Stimulated activated effector memory CD8-positive, alpha-beta T cell treated with anti-CD3 and anti-CD28 coated beads, Interleukin-12 subunit alpha, Interleukin-12 subunit beta, amount 100 ng/mL, for 72 hours (primary cell): ENCODE measurements around the gene CORO7.

Experiments used
- ATAC-seq: fragments of 150-1000 bp; cut with Tn5 transposase; 2 replicates; pipeline ENCODE4 v1.10.0; 2021
- DNase-seq, 2 donors: peaks; one replicate each; pipeline ENCODE4 v3.0.0; 2021 to 2022; ENCODE audit warnings: low spot score in 2 of 2
- H3K27ac Mint-ChIP-seq: one replicate; pipeline ENCODE4 v1.8.0; 2022; ENCODE audit warnings: mild to moderate bottlenecking, mixed read lengths
- H3K36me3 Mint-ChIP-seq: one replicate; pipeline ENCODE4 v1.8.0; 2022; ENCODE audit warnings: mild to moderate bottlenecking, mixed read lengths
- H3K4me1 Mint-ChIP-seq: one replicate; pipeline ENCODE4 v1.8.0; 2022; ENCODE audit warnings: mixed read lengths
- H3K4me3 Mint-ChIP-seq: one replicate; pipeline ENCODE4 v1.8.0; 2022; ENCODE audit warnings: mild to moderate bottlenecking, mixed read lengths
- H3K9me3 Mint-ChIP-seq: one replicate; pipeline ENCODE4 v1.8.0; 2022; ENCODE audit warnings: mixed read lengths

Gene CORO7

GRCh38 chr16:4325253-4325758 is 91.1 kb downstream of the CORO7 start:
- Mint-ChIP-seq H3K27ac (no peak overlapping the region), H3K4me1 (no peaks in the 10 kb centered on the region), H3K36me3 (no peaks in the 10 kb centered on the region), H3K9me3 (no peaks in the 10 kb centered on the region), H3K4me3 (no peak overlapping the region)
- ATAC-seq, result no peak
- DNase-seq, result no peak

- no peak overlapping the region for H3K27ac Mint-ChIP-seq
- H3K9me3 Mint-ChIP-seq, result no peaks in the 10 kb centered on the region
- no peaks in the 10 kb centered on the region for H3K36me3 Mint-ChIP-seq
- no peak overlapping the region for H3K4me3 Mint-ChIP-seq
- ATAC-seq, result no peak
- H3K4me1 Mint-ChIP-seq, result peaks cover 1% of the 10 kb centered on the region
- DNase-seq, result no peak
These were observed 91.7 kb downstream of the CORO7 start for GRCh38 chr16:4324492-4325252.

GRCh38 chr16:4323845-4324488 is 92.4 kb downstream of the CORO7 start:
- Mint-ChIP-seq H3K36me3 (no peaks in the 10 kb centered on the region), H3K9me3 (no peaks in the 10 kb centered on the region), H3K4me3 (no peak overlapping the region), H3K27ac (no peak overlapping the region), H3K4me1 (peaks cover 8% of the 10 kb centered on the region)
- ATAC-seq (no peak), DNase-seq (no peak)

GRCh38 chr16:4323071-4323844 is 93.1 kb downstream of the CORO7 start:
- H3K36me3 Mint-ChIP-seq, result no peaks in the 10 kb centered on the region
- H3K4me1 Mint-ChIP-seq, result peaks cover 12% of the 10 kb centered on the region
- no peak overlapping the region for H3K4me3 Mint-ChIP-seq
- H3K27ac Mint-ChIP-seq, result no peak overlapping the region
- ATAC-seq, result no peak
- no peak for DNase-seq
- H3K9me3 Mint-ChIP-seq, result no peaks in the 10 kb centered on the region

- no peaks in the 10 kb centered on the region for H3K9me3 Mint-ChIP-seq
- no peaks in the 10 kb centered on the region for H3K36me3 Mint-ChIP-seq
- DNase-seq (no peak), ATAC-seq (no peak)
- peaks cover 12% of the 10 kb centered on the region for H3K4me1 Mint-ChIP-seq
- no peak overlapping the region for H3K4me3 Mint-ChIP-seq
- H3K27ac Mint-ChIP-seq, result no peak overlapping the region
These were observed 94.0 kb downstream of the CORO7 start for GRCh38 chr16:4322121-4323052.

GRCh38 chr16:4321286-4322120 is 94.9 kb downstream of the CORO7 start:
- H3K4me3 Mint-ChIP-seq, result no peak overlapping the region
- no peak overlapping the region for H3K27ac Mint-ChIP-seq
- ATAC-seq, result no peak

GRCh38 chr16:4320571-4321137 is 95.7 kb downstream of the CORO7 start:
- DNase-seq (no peak), ATAC-seq (no peak)
- H3K27ac Mint-ChIP-seq, result no peak overlapping the region
- no peak overlapping the region for H3K4me3 Mint-ChIP-seq
- H3K9me3 Mint-ChIP-seq, result no peaks in the 10 kb centered on the region
- no peaks in the 10 kb centered on the region for H3K36me3 Mint-ChIP-seq
- peaks cover 12% of the 10 kb centered on the region for H3K4me1 Mint-ChIP-seq

More at GRCh38 chr16:4321286-4322120, 94.9 kb downstream of the CORO7 start:
- H3K9me3 Mint-ChIP-seq, result no peaks in the 10 kb centered on the region
- no peaks in the 10 kb centered on the region for H3K36me3 Mint-ChIP-seq
- peaks cover 12% of the 10 kb centered on the region for H3K4me1 Mint-ChIP-seq
- DNase-seq, result no peak

GRCh38 chr16:4319454-4320421 is 96.7 kb downstream of the CORO7 start:
- no peak overlapping the region for H3K27ac Mint-ChIP-seq
- peak; percentile 57 to 78 for DNase-seq

GRCh38 chr16:4318967-4319366 is 97.4 kb downstream of the CORO7 start:
- no peak for ATAC-seq
- H3K4me1 Mint-ChIP-seq, result peaks cover 24% of the 10 kb centered on the region
- no peak overlapping the region for H3K4me3 Mint-ChIP-seq

More at GRCh38 chr16:4319454-4320421, 96.7 kb downstream of the CORO7 start:
- Mint-ChIP-seq H3K4me3 (peak overlapping the region; percentile 32), H3K9me3 (no peaks in the 10 kb centered on the region), H3K4me1 (peaks cover 16% of the 10 kb centered on the region), H3K36me3 (peaks cover 2% of the 10 kb centered on the region)
- peak; percentile 77 for ATAC-seq

GRCh38 chr16:4318451-4318910 is 97.9 kb downstream of the CORO7 start:
- no peak overlapping the region for H3K4me3 Mint-ChIP-seq

More at GRCh38 chr16:4318967-4319366, 97.4 kb downstream of the CORO7 start:
- DNase-seq, result no peak
- Mint-ChIP-seq H3K27ac (no peak overlapping the region), H3K36me3 (peaks cover 6% of the 10 kb centered on the region), H3K9me3 (no peaks in the 10 kb centered on the region)

GRCh38 chr16:4317532-4318450 is 98.6 kb downstream of the CORO7 start:
- DNase-seq, result no peak
- peak overlapping the region; percentile 50 for H3K4me3 Mint-ChIP-seq
- ATAC-seq, result no peak
- no peak overlapping the region for H3K27ac Mint-ChIP-seq
- peaks cover 6% of the 10 kb centered on the region for H3K36me3 Mint-ChIP-seq
- H3K9me3 Mint-ChIP-seq, result no peaks in the 10 kb centered on the region
- peaks cover 26% of the 10 kb centered on the region for H3K4me1 Mint-ChIP-seq

More at GRCh38 chr16:4318451-4318910, 97.9 kb downstream of the CORO7 start:
- Mint-ChIP-seq H3K36me3 (peaks cover 6% of the 10 kb centered on the region), H3K9me3 (no peaks in the 10 kb centered on the region), H3K4me1 (peaks cover 26% of the 10 kb centered on the region), H3K27ac (no peak overlapping the region)
- DNase-seq (no peak), ATAC-seq (no peak)
